H9 (cell line): ENCODE data around the gene RANBP3. TPM values are rescaled to one million over a fixed set of nuclear protein-coding genes. Genes with fewer than 3 reads are reported as not detected.

Source experiments
- DNase-seq: peaks from one replicate; pipeline ENCODE4 v3.0.0-alpha.2; 2017
- H2AFZ ChIP-seq: one replicate; pipeline ENCODE4 v1.6.1; 2013; ENCODE audit warnings: mild to moderate bottlenecking, low read length, control low read depth, moderate library complexity
- H2AK5ac ChIP-seq: 2 replicates; pipeline ENCODE4 v1.6.1; 2013; ENCODE audit warnings: low read length, control low read depth, mixed read lengths; ENCODE audit not compliant: insufficient read length
- H2BK120ac ChIP-seq: one replicate; pipeline ENCODE4 v1.6.1; 2013; ENCODE audit warnings: low read depth, mild to moderate bottlenecking, low read length, control low read depth, inconsistent platforms; ENCODE audit not compliant: poor library complexity, severe bottlenecking
- H2BK12ac ChIP-seq: 2 replicates; pipeline ENCODE4 v1.6.1; 2013; ENCODE audit warnings: low read length, control low read depth, mixed read lengths, low read depth; ENCODE audit not compliant: insufficient read length
- H2BK15ac ChIP-seq: 2 replicates; pipeline ENCODE4 v1.6.1; 2013; ENCODE audit warnings: low read depth, low read length, control low read depth
- H2BK20ac ChIP-seq: one replicate; pipeline ENCODE4 v1.6.1; 2013; ENCODE audit warnings: low read depth, mild to moderate bottlenecking, low read length, control low read depth, inconsistent platforms; ENCODE audit not compliant: poor library complexity, severe bottlenecking
- H2BK5ac ChIP-seq: 2 replicates; pipeline ENCODE4 v1.6.1; 2013; ENCODE audit warnings: low read length, control low read depth, mixed read lengths; ENCODE audit not compliant: insufficient read length
- H3K14ac ChIP-seq: 2 replicates; pipeline ENCODE4 v1.6.1; 2013; ENCODE audit warnings: low read length, control low read depth; ENCODE audit not compliant: insufficient read depth
- H3K18ac ChIP-seq: 2 replicates; pipeline ENCODE4 v1.6.1; 2013; ENCODE audit warnings: low read depth, mild to moderate bottlenecking, mixed read lengths, low read length, control low read depth; ENCODE audit not compliant: insufficient read length
- H3K23ac ChIP-seq: 2 replicates; pipeline ENCODE4 v1.6.1; 2013; ENCODE audit warnings: low read length, control low read depth, mixed read lengths, low read depth; ENCODE audit not compliant: insufficient read length
- H3K23me2 ChIP-seq: 2 replicates; pipeline ENCODE4 v1.6.1; 2013; ENCODE audit warnings: low read depth, mild to moderate bottlenecking, mixed read lengths, low read length, control low read depth; ENCODE audit not compliant: insufficient read length, poor library complexity, severe bottlenecking
- H3K27ac ChIP-seq: 2 replicates; pipeline ENCODE4 v1.5.1; 2013; ENCODE audit warnings: low read length, control low read depth, mixed read lengths, low read depth; ENCODE audit not compliant: insufficient read length
- H3K27me3 ChIP-seq: 2 replicates; pipeline ENCODE4 v1.6.1; 2013; ENCODE audit warnings: low read length, control low read depth, inconsistent platforms; ENCODE audit not compliant: insufficient read depth
- H3K4ac ChIP-seq: 2 replicates; pipeline ENCODE4 v1.6.1; 2013; ENCODE audit warnings: low read depth, mild to moderate bottlenecking, control low read depth, inconsistent platforms, low read length, moderate library complexity
- H3K4me1 ChIP-seq: 2 replicates; pipeline ENCODE4 v1.6.1; 2013; ENCODE audit warnings: low read length, control low read depth, inconsistent platforms; ENCODE audit not compliant: insufficient read depth
- H3K4me2 ChIP-seq: 2 replicates; pipeline ENCODE4 v1.6.1; 2013; ENCODE audit warnings: low read length, control low read depth, mixed read lengths; ENCODE audit not compliant: insufficient read length, insufficient read depth
- H3K56ac ChIP-seq: 2 replicates; pipeline ENCODE4 v1.6.1; 2013; ENCODE audit warnings: low read depth, mild to moderate bottlenecking, mixed read lengths, low read length, control low read depth; ENCODE audit not compliant: insufficient read length
- H3K79me1 ChIP-seq: 2 replicates; pipeline ENCODE4 v1.6.1; 2013; ENCODE audit warnings: low read depth, mild to moderate bottlenecking, moderate library complexity, low read length, control low read depth, inconsistent platforms; ENCODE audit not compliant: insufficient read depth, poor library complexity, severe bottlenecking
- H3K79me2 ChIP-seq: 2 replicates; pipeline ENCODE4 v1.6.1; 2013; ENCODE audit warnings: low read length, control low read depth, inconsistent platforms; ENCODE audit not compliant: insufficient read depth
- H3K9ac ChIP-seq: 2 replicates; pipeline ENCODE4 v1.6.1; 2013; ENCODE audit warnings: low read length, control low read depth, mixed read lengths; ENCODE audit not compliant: insufficient read length; ENCODE audit errors: extremely low read depth
- H3K9me3 ChIP-seq: one replicate; pipeline ENCODE4 v1.6.1; 2013; ENCODE audit warnings: low read depth, low read length, inconsistent platforms; ENCODE audit not compliant: control insufficient read depth
- H3T11ph ChIP-seq: one replicate; pipeline ENCODE4 v1.6.1; 2013; ENCODE audit warnings: mild to moderate bottlenecking, low read length, control low read depth, inconsistent platforms
- H4K20me1 ChIP-seq: one replicate; pipeline ENCODE4 v1.6.1; 2013; ENCODE audit not compliant: control insufficient read depth, insufficient read length, insufficient read depth
- H4K5ac ChIP-seq: 2 replicates; pipeline ENCODE4 v1.6.1; 2013; ENCODE audit warnings: low read depth, mild to moderate bottlenecking, mixed read lengths, low read length, control low read depth; ENCODE audit not compliant: insufficient read length
- H4K8ac ChIP-seq: replicated peaks from 2 replicates; pipeline ENCODE4 v1.6.1; 2013; ENCODE audit warnings: low read length, control low read depth, mixed read lengths, low read depth; ENCODE audit not compliant: insufficient read length
- H4K91ac ChIP-seq: 2 replicates; pipeline ENCODE4 v1.6.1; 2013; ENCODE audit warnings: low read depth, mild to moderate bottlenecking, moderate library complexity, mixed read lengths, low read length, control low read depth; ENCODE audit not compliant: insufficient read length
- H3K27ac Mint-ChIP-seq, 3 experiments: 2 replicates in 2 of 3; 3 replicates in 1 of 3; pipeline ENCODE4 v1.8.0; 2020 to 2021; ENCODE audit warnings: mixed read lengths in 3 of 3, mild to moderate bottlenecking in 1 of 3, moderate library complexity in 1 of 3
- H3K27me3 Mint-ChIP-seq: 2 replicates; pipeline ENCODE4 v1.8.0; 2021; ENCODE audit warnings: low read depth, mild to moderate bottlenecking, moderate library complexity, mixed read lengths
- H3K36me3 Mint-ChIP-seq, 3 experiments: 2 replicates in 2 of 3; 3 replicates in 1 of 3; pipeline ENCODE4 v1.8.0; 2020 to 2021; ENCODE audit warnings: low read depth in 3 of 3, mixed read lengths in 3 of 3; ENCODE audit not compliant: insufficient read depth in 1 of 3
- H3K4me1 Mint-ChIP-seq, 2 experiments: 2 replicates each; pipeline ENCODE4 v1.8.0; 2020; ENCODE audit warnings: mixed read lengths in 2 of 2
- H3K4me3 Mint-ChIP-seq, 2 experiments: 2 replicates in 1 of 2; 3 replicates in 1 of 2; pipeline ENCODE4 v1.8.0; 2020 to 2021; ENCODE audit warnings: mild to moderate bottlenecking in 2 of 2, mixed read lengths in 2 of 2, moderate library complexity in 1 of 2
- H3K9me3 Mint-ChIP-seq, 2 experiments: 2 replicates in 1 of 2; 3 replicates in 1 of 2; pipeline ENCODE4 v1.8.0; 2020; ENCODE audit warnings: mild to moderate bottlenecking in 2 of 2, mixed read lengths in 2 of 2, moderate library complexity in 1 of 2
- CTCF ChIP-seq: fragments of 200-600 bp; sonication (generic); conservative IDR thresholded peaks from 3 replicates; pipeline ENCODE4 v1.8.0; 2021; ENCODE audit warnings: antibody characterized with exemption, mild to moderate bottlenecking
- whole genome bisulfite sequencing: extraction: QIAGEN DNeasy Blood & Tissue Kit; methylation state at CpG from one replicate; pipeline ENCODE4 v1.1.7; 2013; ENCODE audit warnings: missing lambda C conversion rate, low lambda C conversion rate, mixed read lengths; ENCODE audit not compliant: insufficient read length; ENCODE audit errors: extremely low coverage; 5-methylcytosine and 5-hydroxymethylcytosine counted together
- total RNA-seq: library from RNA; stranded (reverse); gene quantifications from 2 replicates; pipeline ENCODE4 v1.2.1, GENCODE V29; 2021

RANBP3 gene
- total RNA-seq, 1 experiment from 2014 or later: 86.5 TPM

DNA sequence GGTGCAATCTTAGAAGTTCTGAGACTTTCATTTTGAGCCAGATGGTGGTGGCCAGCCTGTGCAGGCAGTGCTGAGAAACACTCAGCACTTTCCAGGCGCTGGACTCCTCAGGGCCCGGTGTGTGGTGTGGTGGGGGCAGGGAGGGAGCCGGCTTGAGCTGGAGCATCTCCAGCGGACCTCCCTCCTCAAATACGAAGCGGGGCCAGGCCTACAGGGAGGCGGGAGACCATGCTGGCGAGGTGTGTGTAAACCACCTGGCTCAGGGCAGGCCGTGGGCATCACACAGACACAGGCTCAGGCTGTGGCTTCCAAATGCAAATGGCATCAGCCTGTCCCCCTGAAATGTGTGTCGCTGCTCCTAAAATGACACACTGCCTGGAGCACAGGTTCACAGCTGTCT lies 33.3 kb upstream of the RANBP3 start:
- no peak overlapping the region for H3K4ac ChIP-seq
- no peaks in the 10 kb centered on the region for H3K27me3 ChIP-seq
- H3K18ac ChIP-seq: no peak overlapping the region
- H3K9ac ChIP-seq: no peak overlapping the region
- H2BK120ac ChIP-seq: no peak overlapping the region
- H2AFZ ChIP-seq: no peak overlapping the region
- H3K56ac ChIP-seq: no peak overlapping the region
- Mint-ChIP-seq H3K27ac (no peak overlapping the region), H3K4me3 (no peak overlapping the region), H3K36me3 (no peaks in the 10 kb centered on the region; a peak in 2 of 7 replicates), H3K4me1 (0 out of 4 replicates have a peak, but pooled peaks cover 0 to 4% of the 10 kb centered on the region in 2 experiments), H3K9me3 (no peaks in the 10 kb centered on the region), H3K27me3 (peaks cover 19% of the 10 kb centered on the region)
- no peak overlapping the region for H2BK15ac ChIP-seq
- H3K23ac ChIP-seq: no peak overlapping the region
- H3T11ph ChIP-seq: no peak overlapping the region
- H3K4me1 ChIP-seq: no peaks in the 10 kb centered on the region
- no peaks in the 10 kb centered on the region for H3K79me1 ChIP-seq
- H3K9me3 ChIP-seq: no peaks in the 10 kb centered on the region
- DNase-seq: no peak
- no peak overlapping the region; the same call in 1 of the 2 replicates for H3K14ac ChIP-seq
- H3K4me2 ChIP-seq: no peak overlapping the region
- H3K79me2 ChIP-seq: no peaks in the 10 kb centered on the region
- H4K91ac ChIP-seq: no peak overlapping the region
- no peak overlapping the region for H2BK12ac ChIP-seq
- TF ChIP-seq CTCF: no peak
- H3K23me2 ChIP-seq: no peaks in the 10 kb centered on the region
- no peak overlapping the region for H4K8ac ChIP-seq
- no peak overlapping the region for H2BK5ac ChIP-seq
- no peak overlapping the region for H4K5ac ChIP-seq
- H3K27ac ChIP-seq: no peak overlapping the region
- no CpG with 5 or more reads among the region's 10 CpGs for WGBS
- no peak overlapping the region for H2BK20ac ChIP-seq
- H4K20me1 ChIP-seq: no peaks in the 10 kb centered on the region
- H2AK5ac ChIP-seq: no peak overlapping the region
